ENCODE measurements around the gene TPPP3. TPM values are rescaled to one million over a fixed set of nuclear protein-coding genes. Genes with fewer than 3 reads are reported as not detected.
A peak's percentile ranks its signal among the peaks of the same experiment; 100 is the strongest.

Gene TPPP3
- total RNA-seq, 2 experiments from 2014 or later: not detected

DNA sequence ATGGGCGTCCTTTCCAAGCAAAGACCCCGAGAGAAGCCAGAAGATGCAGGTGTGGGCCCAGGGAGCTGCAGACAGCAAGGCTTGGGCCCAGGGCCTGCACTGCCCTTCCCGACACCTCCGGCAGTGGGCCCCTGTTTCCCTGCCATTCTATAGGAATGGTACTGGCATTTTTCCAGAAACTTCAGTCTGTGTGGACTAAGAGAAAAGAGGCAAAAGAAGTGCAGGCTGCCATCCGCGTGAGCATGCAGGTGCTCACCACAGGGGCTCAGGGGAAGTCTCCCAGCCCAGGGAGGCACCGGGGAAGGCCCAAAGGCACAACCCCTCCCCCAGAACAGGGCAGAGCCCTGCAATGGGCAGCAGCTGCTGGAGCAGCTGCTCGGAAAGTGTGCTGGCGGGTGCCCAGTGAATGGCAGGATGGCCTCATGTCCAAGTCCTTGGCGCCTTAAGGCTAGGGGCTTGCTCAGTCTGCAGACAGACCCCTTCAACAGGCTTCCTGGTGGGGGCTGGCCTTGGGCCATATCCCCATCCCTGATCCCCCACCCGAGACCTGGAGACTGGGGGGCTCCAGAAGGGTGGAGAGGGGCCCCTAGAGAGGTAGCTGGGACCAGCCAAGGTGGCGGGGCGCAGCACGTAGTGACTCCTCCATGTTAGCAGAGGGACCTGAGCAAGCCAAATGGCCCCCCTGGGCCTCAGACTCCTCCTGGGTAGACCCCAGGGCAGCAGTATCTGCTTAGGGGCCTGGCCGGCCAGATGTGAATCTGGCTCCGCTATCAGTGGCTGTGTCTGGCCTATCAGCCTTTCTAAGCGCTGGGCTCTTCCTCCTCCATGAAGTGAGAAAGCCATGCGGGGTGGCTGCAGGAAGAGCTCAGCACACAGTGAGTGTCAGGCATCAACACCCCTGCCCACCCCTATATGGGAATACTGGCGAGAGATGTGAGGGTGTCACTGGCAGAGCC lies 6.7 kb upstream of the TPPP3 start:
- Mint-ChIP-seq H3K4me1 (ENCODE audit: low read depth) (no peaks in the 10 kb centered on the region), H3K36me3 (ENCODE audit: low read depth) (no peaks in the 10 kb centered on the region), H3K27me3 (ENCODE audit: low read depth) (peaks cover 19% of the 10 kb centered on the region), H3K9me3 (ENCODE audit: insufficient read depth) (no peaks in the 10 kb centered on the region), H3K27ac (no peak overlapping the region), H3K4me3 (no peak overlapping the region)
- ChIA-PET POLR2A (no interaction called here), CTCF (interaction anchor here (0.6 to 5.0 kb wide), 35 partner anchors 11 to 296 kb away, joined by 3 to 34 read pairs (median 4); partner anchors contain the start of genes FHOD1, TMEM208 and ZDHHC1)
- ATAC-seq (no peak), DNase-seq (no peak)

- H3K9me3 Mint-ChIP-seq (ENCODE audit: insufficient read depth): no peaks in the 10 kb centered on the region
- no peak overlapping the region for H3K27ac Mint-ChIP-seq
- H3K4me3 Mint-ChIP-seq: no peak overlapping the region
- ChIA-PET CTCF (interaction anchor here (0.6 to 5.0 kb wide), 35 partner anchors 10 to 295 kb away, joined by 3 to 34 read pairs (median 4); partner anchors contain the start of genes FHOD1, TMEM208 and ZDHHC1), POLR2A (no interaction called here)
- DNase-seq (peak; percentile 55), ATAC-seq (peak; percentile 81)
- peaks cover 23% of the 10 kb centered on the region for H3K27me3 Mint-ChIP-seq (ENCODE audit: low read depth)
- H3K36me3 Mint-ChIP-seq (ENCODE audit: low read depth): no peaks in the 10 kb centered on the region
- H3K4me1 Mint-ChIP-seq (ENCODE audit: low read depth): peaks cover under 1% of the 10 kb centered on the region
Measured at GRCh38 chr16:67399218-67399733, 6.0 kb upstream of the TPPP3 start.

GRCh38 chr16:67398546-67399217 lies 5.4 kb upstream of the TPPP3 start:
- Mint-ChIP-seq H3K27ac (no peak overlapping the region), H3K9me3 (ENCODE audit: insufficient read depth) (no peaks in the 10 kb centered on the region), H3K27me3 (ENCODE audit: low read depth) (peaks cover 29% of the 10 kb centered on the region), H3K4me1 (ENCODE audit: low read depth) (peaks cover 7% of the 10 kb centered on the region), H3K4me3 (no peak overlapping the region), H3K36me3 (ENCODE audit: low read depth) (no peaks in the 10 kb centered on the region)
- ChIA-PET CTCF (interaction anchor here (0.8 to 5.0 kb wide), 13 partner anchors 14 to 194 kb away, joined by 3 to 34 read pairs (median 6); no protein-coding TSS in a partner anchor), POLR2A (no interaction called here)
- DNase-seq (no peak), ATAC-seq (no peak)

GRCh38 chr16:67397812-67398545 lies 4.7 kb upstream of the TPPP3 start:
- Mint-ChIP-seq H3K36me3 (ENCODE audit: low read depth) (no peaks in the 10 kb centered on the region), H3K4me1 (ENCODE audit: low read depth) (peaks cover 9% of the 10 kb centered on the region)
- ATAC-seq: no peak

GRCh38 chr16:67397036-67397801 lies 3.9 kb upstream of the TPPP3 start:
- peaks cover 32% of the 10 kb centered on the region for H3K27me3 Mint-ChIP-seq (ENCODE audit: low read depth)
- DNase-seq (no peak), ATAC-seq (no peak)
- POLR2A ChIA-PET: no interaction called here
- no peak overlapping the region for H3K27ac Mint-ChIP-seq
- CTCF ChIA-PET: interaction anchor here (0.9 to 1.5 kb wide), 3 partner anchors 20 to 436 kb away, joined by 3 to 4 read pairs (median 3); partner anchors contain the start of gene CES3
- H3K4me1 Mint-ChIP-seq (ENCODE audit: low read depth): peaks cover 9% of the 10 kb centered on the region
- H3K9me3 Mint-ChIP-seq (ENCODE audit: insufficient read depth): no peaks in the 10 kb centered on the region
- no peak overlapping the region for H3K4me3 Mint-ChIP-seq
- no peaks in the 10 kb centered on the region for H3K36me3 Mint-ChIP-seq (ENCODE audit: low read depth)

More at GRCh38 chr16:67397812-67398545, 4.7 kb upstream of the TPPP3 start:
- peaks cover 29% of the 10 kb centered on the region for H3K27me3 Mint-ChIP-seq (ENCODE audit: low read depth)
- CTCF ChIA-PET: interaction anchor here (0.9 to 5.0 kb wide), 5 partner anchors 19 to 193 kb away, joined by 3 to 34 read pairs (median 4); no protein-coding TSS in a partner anchor
- no peak overlapping the region for H3K4me3 Mint-ChIP-seq
- POLR2A ChIA-PET: no interaction called here
- no peak overlapping the region for H3K27ac Mint-ChIP-seq
- no peak for DNase-seq
- H3K9me3 Mint-ChIP-seq (ENCODE audit: insufficient read depth): no peaks in the 10 kb centered on the region

GRCh38 chr16:67396159-67397035 lies 3.1 kb upstream of the TPPP3 start:
- peaks cover 9% of the 10 kb centered on the region for H3K4me1 Mint-ChIP-seq (ENCODE audit: low read depth)
- CTCF ChIA-PET: interaction anchor here (1.5 kb wide), 2 partner anchors 21 to 435 kb away, joined by 3 to 4 read pairs; partner anchors contain the start of gene CES3
- no peak for DNase-seq
- H3K4me3 Mint-ChIP-seq: no peak overlapping the region
- H3K27me3 Mint-ChIP-seq (ENCODE audit: low read depth): peaks cover 35% of the 10 kb centered on the region
- ATAC-seq: no peak
- POLR2A ChIA-PET: no interaction called here
- H3K36me3 Mint-ChIP-seq (ENCODE audit: low read depth): no peaks in the 10 kb centered on the region
- no peaks in the 10 kb centered on the region for H3K9me3 Mint-ChIP-seq (ENCODE audit: insufficient read depth)
- H3K27ac Mint-ChIP-seq: no peak overlapping the region

DNA sequence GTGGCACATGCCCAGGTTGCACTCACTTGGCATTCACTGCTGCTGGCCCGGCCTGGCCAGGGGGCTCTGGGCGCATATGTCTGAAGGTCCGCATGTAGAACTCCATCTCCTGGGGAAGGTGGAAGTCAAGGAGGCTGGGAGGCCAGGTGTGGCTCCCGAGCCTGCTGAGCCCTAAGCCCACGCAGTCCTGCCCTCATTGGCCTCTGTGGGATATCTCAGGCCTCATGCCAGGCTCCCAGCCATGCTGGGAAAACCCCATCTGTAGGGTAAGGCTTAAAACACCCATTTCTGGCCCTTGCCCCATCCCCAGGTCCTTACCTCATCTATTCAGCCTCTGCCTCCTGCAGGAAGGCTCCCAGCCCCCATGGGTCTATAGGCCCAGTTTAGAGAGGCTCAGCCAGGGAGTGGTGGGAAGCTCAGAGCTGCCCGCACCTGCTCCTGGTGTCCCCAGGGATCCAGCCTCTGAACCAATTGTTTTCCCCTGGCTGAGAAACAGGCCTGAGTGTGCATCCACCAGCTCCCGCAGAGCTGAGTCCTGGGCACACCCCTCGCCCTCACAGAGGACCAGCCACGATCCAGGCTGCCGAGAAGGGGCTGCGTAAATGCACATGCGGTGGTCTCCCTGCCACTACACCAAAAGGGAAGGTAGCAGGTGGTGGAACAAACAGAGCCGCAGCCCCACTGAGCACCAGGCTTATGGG lies 2.3 kb upstream of the TPPP3 start:
- CTCF ChIA-PET: interaction anchor here (1.5 kb wide), 1 partner anchor 435 kb away, joined by 3 read pairs; the partner anchor contains the start of gene CES3
- Mint-ChIP-seq H3K27me3 (ENCODE audit: low read depth) (peaks cover 35% of the 10 kb centered on the region), H3K4me3 (no peak overlapping the region), H3K36me3 (ENCODE audit: low read depth) (no peaks in the 10 kb centered on the region), H3K27ac (no peak overlapping the region), H3K9me3 (ENCODE audit: insufficient read depth) (no peaks in the 10 kb centered on the region), H3K4me1 (ENCODE audit: low read depth) (peaks cover 9% of the 10 kb centered on the region)
- ATAC-seq (no peak), DNase-seq (no peak)
- POLR2A ChIA-PET: no interaction called here

DNA sequence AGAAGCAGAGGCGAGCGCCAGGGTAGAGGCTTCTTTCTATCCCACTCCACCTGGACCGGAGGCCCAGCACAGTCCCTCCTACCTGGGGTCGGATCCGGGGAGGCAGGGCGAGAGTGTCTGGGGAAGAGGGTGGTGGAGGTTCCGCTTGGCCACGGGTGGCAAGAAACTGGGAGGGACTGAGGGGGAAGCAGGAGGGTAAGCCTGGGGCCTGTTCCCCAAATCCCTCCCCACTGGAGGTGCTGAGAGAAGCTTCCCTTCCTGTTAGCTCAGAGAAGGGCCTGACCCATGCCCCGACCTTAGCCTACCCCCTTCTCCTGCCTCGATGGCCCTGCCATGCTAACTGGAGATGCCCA lies 1.8 kb upstream of the TPPP3 start:
- POLR2A ChIA-PET: no interaction called here
- Mint-ChIP-seq H3K27ac (no peak overlapping the region), H3K27me3 (ENCODE audit: low read depth) (peaks cover 35% of the 10 kb centered on the region), H3K9me3 (ENCODE audit: insufficient read depth) (no peaks in the 10 kb centered on the region), H3K4me1 (ENCODE audit: low read depth) (peaks cover 9% of the 10 kb centered on the region), H3K4me3 (no peak overlapping the region), H3K36me3 (ENCODE audit: low read depth) (no peaks in the 10 kb centered on the region)
- DNase-seq (no peak), ATAC-seq (no peak)
- CTCF ChIA-PET: no interaction called here

DNA sequence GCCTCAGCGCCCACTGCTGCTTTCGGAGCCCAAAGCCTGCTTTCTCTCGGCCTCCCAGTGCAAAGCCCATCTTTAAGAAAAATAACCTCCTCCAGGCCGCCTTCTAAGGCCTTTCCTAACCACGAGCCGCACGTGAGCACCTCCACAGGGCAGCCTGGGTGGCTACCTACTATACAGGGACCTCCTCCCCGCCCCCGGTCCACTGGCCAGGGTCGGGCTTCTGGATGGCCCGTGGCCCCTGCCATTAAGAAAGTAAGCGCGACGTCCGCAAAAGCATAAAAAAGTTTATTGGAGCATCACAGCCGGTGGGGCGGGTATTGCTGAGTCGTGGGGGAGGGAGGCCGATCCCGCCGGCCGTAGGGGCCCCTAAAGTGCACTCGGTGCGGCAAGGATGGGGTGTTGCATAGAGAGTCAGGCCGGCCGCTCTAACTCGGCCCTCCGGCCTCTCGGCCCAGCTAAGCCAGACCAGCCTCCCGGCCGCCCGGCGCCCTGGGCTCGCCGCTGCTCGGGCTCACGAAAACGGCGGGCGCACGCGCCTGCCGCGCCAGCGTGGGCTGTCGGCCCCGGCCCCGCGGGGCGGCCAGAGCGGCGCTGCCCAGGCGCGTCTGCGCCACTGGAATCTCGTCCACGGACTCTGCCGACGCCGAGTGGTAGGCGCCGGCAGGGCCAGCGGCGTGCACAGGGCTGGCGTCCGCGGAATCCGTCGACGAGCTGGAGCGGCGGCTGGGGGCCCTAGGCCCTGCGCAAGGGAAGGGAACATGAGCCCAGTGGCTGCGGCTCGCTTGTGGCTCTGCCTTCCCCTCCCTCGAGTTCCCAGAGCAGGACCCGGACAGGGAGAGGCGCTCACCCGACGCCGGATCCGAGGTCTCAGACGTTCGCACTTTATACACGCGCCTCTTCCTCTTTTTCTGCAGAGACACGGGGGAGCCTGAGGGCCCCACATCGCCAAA lies 1.1 kb upstream of the TPPP3 start:
- H3K4me1 Mint-ChIP-seq (ENCODE audit: low read depth): peaks cover 9% of the 10 kb centered on the region
- POLR2A ChIA-PET: no interaction called here
- peaks cover 35% of the 10 kb centered on the region for H3K27me3 Mint-ChIP-seq (ENCODE audit: low read depth)
- CTCF ChIA-PET: interaction anchor here (1.1 to 1.3 kb wide), 2 partner anchors 41 to 55 kb away, joined by 3 to 4 read pairs; no protein-coding TSS in a partner anchor
- H3K27ac Mint-ChIP-seq: no peak overlapping the region
- H3K9me3 Mint-ChIP-seq (ENCODE audit: insufficient read depth): no peaks in the 10 kb centered on the region
- no peak for ATAC-seq
- no peaks in the 10 kb centered on the region for H3K36me3 Mint-ChIP-seq (ENCODE audit: low read depth)
- no peak overlapping the region for H3K4me3 Mint-ChIP-seq
- no peak for DNase-seq
